OCI-LY3 (cell line): ENCODE measurements around the gene ITSN1.

ENCODE experiments used
- H2AFZ ChIP-seq: fragments of 200-600, 300-600 bp; shearing (Covaris generic); 2 replicates; pipeline ENCODE4 v1.6.0; 2014; ENCODE audit warnings: antibody characterized with exemption, low read depth, low read length
- H3K27ac ChIP-seq: fragments of 200-600, 300-600 bp; sonication (generic); 2 replicates; pipeline ENCODE4 v1.5.1; 2014; ENCODE audit warnings: mild to moderate bottlenecking, low read length, moderate library complexity, mixed read lengths
- H3K27me3 ChIP-seq: fragments of 200-600, 300-600 bp; sonication (generic); 2 replicates; pipeline ENCODE4 v1.6.1; 2014; ENCODE audit warnings: low read depth, low read length, mixed read lengths
- H3K36me3 ChIP-seq: fragments of 200-600, 300-600 bp; sonication (generic); replicated peaks from 2 replicates; pipeline ENCODE3; 2014; ENCODE audit warnings: low read depth, low read length, mixed read lengths
- H3K4me1 ChIP-seq: fragments of 300-600, 200-600 bp; sonication (generic); 2 replicates; pipeline ENCODE4 v1.6.1; 2014; ENCODE audit warnings: low read length, mixed read lengths
- H3K4me2 ChIP-seq: fragments of 200-600, 300-600 bp; sonication (generic); 2 replicates; pipeline ENCODE4 v1.6.1; 2014; ENCODE audit warnings: low read length, mixed read lengths
- H3K4me3 ChIP-seq: fragments of 300-600, 200-600 bp; sonication (generic); 2 replicates; pipeline ENCODE4 v1.5.1; 2014; ENCODE audit warnings: antibody characterized with exemption, mild to moderate bottlenecking, low read length, moderate library complexity
- H3K79me2 ChIP-seq: fragments of 300-600, 200-600 bp; shearing (Covaris generic); 2 replicates; pipeline ENCODE4 v1.6.1; 2014; ENCODE audit warnings: mild to moderate bottlenecking, low read length, mixed read lengths
- H3K9ac ChIP-seq: fragments of 300-600, 200-600 bp; shearing (Covaris generic); 2 replicates; pipeline ENCODE4 v1.6.0; 2014; ENCODE audit warnings: mild to moderate bottlenecking, low read length, moderate library complexity
- H3K9me3 ChIP-seq: fragments of 200-600, 300-600 bp; shearing (Covaris generic); 2 replicates; pipeline ENCODE4 v1.6.1; 2014; ENCODE audit warnings: low read length, mixed read lengths; ENCODE audit not compliant: insufficient read depth
- H4K20me1 ChIP-seq: fragments of 200-600, 300-600 bp; sonication (generic); 2 replicates; pipeline ENCODE4 v1.6.1; 2016; ENCODE audit warnings: low read length, mixed read lengths; ENCODE audit not compliant: insufficient read depth
- CTCF ChIP-seq: fragments of 200-600, 300-600 bp; sonication (generic); IDR thresholded peaks from 2 replicates; pipeline ENCODE4 v1.5.1; 2014; ENCODE audit warnings: antibody characterized with exemption, low read length, low read depth
- EZH2phosphoT487 ChIP-seq: fragments of 200-600 bp; shearing (Covaris generic); IDR thresholded peaks from 2 replicates; pipeline ENCODE4 v1.6.1; 2018; ENCODE audit warnings: antibody characterized with exemption, mixed run types, low read depth

ITSN1 gene

GRCh38 chr21:33654412-33654811 is 12.1 kb downstream of the ITSN1 start:
- no peak overlapping the region for H3K9ac ChIP-seq
- no peaks in the 10 kb centered on the region for H3K36me3 ChIP-seq
- no peaks in the 10 kb centered on the region for H3K4me1 ChIP-seq
- H3K4me3 ChIP-seq: no peak overlapping the region
- TF ChIP-seq EZH2phosphoT487 (no peak), CTCF (no peak)
- H2AFZ ChIP-seq: no peak overlapping the region
- no peaks in the 10 kb centered on the region for H3K27me3 ChIP-seq
- no peak overlapping the region for H3K4me2 ChIP-seq
- no peaks in the 10 kb centered on the region for H3K79me2 ChIP-seq
- no peak overlapping the region for H3K27ac ChIP-seq
- H3K9me3 ChIP-seq: no peaks in the 10 kb centered on the region
- no peaks in the 10 kb centered on the region for H4K20me1 ChIP-seq

- H2AFZ ChIP-seq: no peak overlapping the region
- no peak overlapping the region for H3K4me3 ChIP-seq
- H3K4me2 ChIP-seq: no peak overlapping the region
- H3K36me3 ChIP-seq: no peaks in the 10 kb centered on the region
- no peaks in the 10 kb centered on the region for H3K9me3 ChIP-seq
- H3K9ac ChIP-seq: no peak overlapping the region
- no peaks in the 10 kb centered on the region for H3K4me1 ChIP-seq
- no peaks in the 10 kb centered on the region for H3K79me2 ChIP-seq
- no peaks in the 10 kb centered on the region for H3K27me3 ChIP-seq
- TF ChIP-seq EZH2phosphoT487 (no peak), CTCF (no peak)
- no peak overlapping the region for H3K27ac ChIP-seq
- no peaks in the 10 kb centered on the region for H4K20me1 ChIP-seq
Measured at GRCh38 chr21:33655588-33656221, 13.4 kb downstream of the ITSN1 start.

- no peaks in the 10 kb centered on the region for H4K20me1 ChIP-seq
- no peaks in the 10 kb centered on the region for H3K4me1 ChIP-seq
- H3K27me3 ChIP-seq: no peaks in the 10 kb centered on the region
- no peaks in the 10 kb centered on the region for H3K9me3 ChIP-seq
- no peak overlapping the region for H3K4me3 ChIP-seq
- no peak overlapping the region for H3K4me2 ChIP-seq
- H3K27ac ChIP-seq: no peak overlapping the region
- no peaks in the 10 kb centered on the region for H3K79me2 ChIP-seq
- no peaks in the 10 kb centered on the region for H3K36me3 ChIP-seq
- H2AFZ ChIP-seq: no peak overlapping the region
- no peak for TF ChIP-seq EZH2phosphoT487
- TF ChIP-seq CTCF: no peak
- H3K9ac ChIP-seq: no peak overlapping the region
Measured at GRCh38 chr21:33657124-33657820, 15.0 kb downstream of the ITSN1 start.

GRCh38 chr21:33658919-33659567 is 16.7 kb downstream of the ITSN1 start:
- Histone ChIP-seq H3K36me3 (no peaks in the 10 kb centered on the region), H3K4me2 (no peak overlapping the region), H3K27me3 (no peaks in the 10 kb centered on the region), H2AFZ (no peak overlapping the region), H4K20me1 (no peaks in the 10 kb centered on the region), H3K4me3 (no peak overlapping the region), H3K27ac (no peak overlapping the region), H3K4me1 (no peaks in the 10 kb centered on the region), H3K79me2 (no peaks in the 10 kb centered on the region), H3K9ac (no peak overlapping the region), H3K9me3 (no peaks in the 10 kb centered on the region)
- TF ChIP-seq EZH2phosphoT487 (no peak), CTCF (no peak)
